ENCODE data around the gene NOS1AP.

The NOS1AP gene

GRCh38 chr1:162373541-162374260 lies 304.2 kb downstream of the NOS1AP start:
- DNase-seq = no peak

GRCh38 chr1:162374406-162374805 lies 304.9 kb downstream of the NOS1AP start:
- no peak for DNase-seq

- DNase-seq = no peak
Observed at GRCh38 chr1:162375463-162375862, 306.0 kb downstream of the NOS1AP start.

GRCh38 chr1:162376691-162377090 lies 307.2 kb downstream of the NOS1AP start, which contains the start of gene SPATA46:
SPATA46 (minus strand) TSS chr1:162376854; CDS start chr1:162376790, 64 bp downstream.
- DNase-seq = no peak

GRCh38 chr1:162380061-162380846 lies 310.8 kb downstream of the NOS1AP start:
- DNase-seq = no peak

GRCh38 chr1:162381383-162381782 lies 311.9 kb downstream of the NOS1AP start, which contains the start of gene C1orf226:
C1orf226 (plus strand) TSS chr1:162381728; CDS start chr1:162381902, 174 bp downstream.
- DNase-seq = no peak

GRCh38 chr1:162381941-162382750 lies 312.7 kb downstream of the NOS1AP start:
- no peak for DNase-seq

GRCh38 chr1:162383091-162383490 lies 313.6 kb downstream of the NOS1AP start:
- DNase-seq = no peak

- DNase-seq = no peak
Observed at GRCh38 chr1:162383516-162383915, 314.0 kb downstream of the NOS1AP start.

GRCh38 chr1:162384116-162384515 lies 314.6 kb downstream of the NOS1AP start:
- DNase-seq = no peak

GRCh38 chr1:162384601-162385279 lies 315.2 kb downstream of the NOS1AP start:
- DNase-seq = no peak

GRCh38 chr1:162385280-162385623 lies 315.8 kb downstream of the NOS1AP start:
- DNase-seq = no peak

- DNase-seq = no peak
Observed at GRCh38 chr1:162385702-162386101, 316.2 kb downstream of the NOS1AP start.

- DNase-seq = no peak
Observed at GRCh38 chr1:162386292-162387225, 317.1 kb downstream of the NOS1AP start.

- DNase-seq = no peak
Observed at GRCh38 chr1:162387226-162388082, 318.0 kb downstream of the NOS1AP start.

- no peak for DNase-seq
Observed at GRCh38 chr1:162388083-162388594, 318.6 kb downstream of the NOS1AP start.

GRCh38 chr1:162388615-162389014 lies 319.1 kb downstream of the NOS1AP start:
- no peak for DNase-seq

GRCh38 chr1:162389021-162389818 lies 319.7 kb downstream of the NOS1AP start:
- DNase-seq = no peak

GRCh38 chr1:162389971-162390370 lies 320.5 kb downstream of the NOS1AP start:
- DNase-seq = no peak

Data from SHP77 treated with DMSO at 0.1 percent for 48 hours (cell line).